Transverse colon (tissue), 4 donors: ENCODE results near the gene RAB27A. TPM values are rescaled to one million over a fixed set of nuclear protein-coding genes. Genes with fewer than 3 reads are reported as not detected.
"Not testable (repeated sequence)": the region's sequence is repeated elsewhere in the genome, so short reads cannot be mapped to it uniquely, and the experiment has no call there.

Experiments used
- DNase-seq: peaks from one replicate; pipeline ENCODE4 v3.0.0-alpha.2; 2019
- H3K27ac ChIP-seq, 4 donors: fragments of 200-600 bp; sonication (generic); 2 replicates each; pipeline ENCODE4 v1.5.1; 2016 to 2018; ENCODE audit warnings: inconsistent platforms in 4 of 4
- H3K27me3 ChIP-seq: fragments of 200-600 bp; sonication (generic); 2 replicates; pipeline ENCODE4 v1.5.1; 2017; ENCODE audit warnings: inconsistent platforms
- H3K36me3 ChIP-seq, 4 donors: fragments of 200-600 bp; sonication (generic); 2 replicates each; pipeline ENCODE4 v1.5.1; 2017 to 2019; ENCODE audit warnings: inconsistent platforms in 4 of 4
- H3K4me1 ChIP-seq, 4 donors: fragments of 200-600 bp; sonication (generic); 2 replicates each; pipeline ENCODE4 v1.5.1; 2017 to 2020; ENCODE audit warnings: inconsistent platforms in 4 of 4
- H3K4me3 ChIP-seq, 4 donors: fragments of 200-600 bp; sonication (generic); 1 replicate in 1 of 4; 2 replicates in 3 of 4; pipeline versions ENCODE4 v1.5.1 to v1.6.1; 2017 to 2019; ENCODE audit warnings: inconsistent platforms in 4 of 4
- H3K9me3 ChIP-seq, 2 donors: fragments of 200-600 bp; sonication (generic); 2 replicates each; pipeline ENCODE4 v1.5.1; 2017 to 2019; ENCODE audit warnings: inconsistent platforms in 2 of 2
- EP300 ChIP-seq: sonication (generic); formaldehyde crosslinking; IDR thresholded peaks from one replicate; pipeline ENCODE4 v1.6.1; 2017; ENCODE audit warnings: antibody characterized with exemption, low read depth
- POLR2A ChIP-seq: fragments of 450-650 bp; IDR thresholded peaks from one replicate; pipeline ENCODE4 v1.6.1; 2016; ENCODE audit warnings: antibody characterized with exemption, mild to moderate bottlenecking, moderate library complexity
- POLR2AphosphoS5 ChIP-seq, 3 donors: sonication (generic); formaldehyde crosslinking; IDR thresholded peaks; one replicate each; pipeline ENCODE4 v1.6.1; 2016; ENCODE audit warnings: antibody characterized with exemption in 3 of 3
- WGBS, 2 donors: methylation state at CpG; one replicate each; pipeline ENCODE4 v1.1.5; 2018; ENCODE audit warnings: low coverage in 1 of 2; 5-methylcytosine and 5-hydroxymethylcytosine counted together
- in situ Hi-C, 4 donors: fragments of 200-750 bp; cut with MboI; loops; one replicate each; pipeline versions ENCODE4 v1.15.0 to v1.15.1; 2017; ENCODE audit warnings: low sequenced_read_pairs in 3 of 4, low pct_ligation_motif_present in 1 of 4, low pct_unique_long_range_greater_than_20kb in 1 of 4
- intact Hi-C: fragments of 100-400 bp; cut with DNase I; formaldehyde crosslinking; loops from one replicate; pipeline ENCODE4 v1.15.1; 2023; ENCODE audit warnings: low total_unique reads
- total RNA-seq, 4 donors: library from RNA; depleted of rRNA; stranded (reverse); fragments of >200 nt; gene quantifications; one replicate each; pipeline ENCODE4 v1.1.0, GENCODE V29; 2016
- TF ChIP-seq, protein P1 (sequence below), 5 experiments: fragments of 200-600 bp in 3 of 5; fragments of 450-650 bp in 2 of 5; sonication (generic) in 3 of 5; IDR thresholded peaks; 1 replicate in 2 of 5; 2 replicates in 3 of 5; pipeline ENCODE4 v1.5.1; 2016 to 2017; ENCODE audit warnings: antibody characterized with exemption in 5 of 5, inconsistent platforms in 3 of 5, mild to moderate bottlenecking in 2 of 5, moderate library complexity in 1 of 5

Gene RAB27A
- total RNA-seq, 4 donors from 2014 or later: 9.4 to 65.7 (median 24.1) TPM

DNA sequence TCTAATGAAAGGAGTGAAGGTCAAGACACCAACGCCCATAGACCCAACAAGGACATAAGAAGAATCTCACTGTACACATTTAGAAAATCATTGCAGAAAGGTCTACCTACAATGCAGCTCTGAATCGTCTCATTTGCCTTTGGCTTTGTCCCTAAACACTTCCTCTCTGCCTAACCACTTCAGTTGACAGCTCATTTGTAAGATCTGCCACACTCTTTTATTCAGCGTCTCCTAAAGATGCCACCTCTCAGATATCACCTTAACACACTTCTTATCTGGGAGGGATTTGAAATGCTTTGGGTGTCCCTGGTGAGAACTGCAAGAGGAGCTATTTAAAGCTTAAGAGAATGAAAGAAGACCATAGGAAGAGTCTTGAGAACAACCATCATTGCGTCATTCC is 38.7 kb downstream of the RAB27A start:
- whole genome bisulfite sequencing, 2 donors: 61 to 68% methylated on average over 2 to 4 of the region's 4 CpGs
- DNase-seq: no peak
- Histone ChIP-seq H3K27me3 (no peaks in the 10 kb centered on the region), H3K9me3 (no peaks in the 10 kb centered on the region), H3K27ac (peak overlapping the region; percentile 63 to 73 (median 68)), H3K36me3 (no peaks in the 10 kb centered on the region), H3K4me3 (no peak overlapping the region), H3K4me1 (peaks cover 17 to 52% (median 24%) of the 10 kb centered on the region in 4 donors)
- TF ChIP-seq POLR2A: no peak
- no peak for TF ChIP-seq POLR2AphosphoS5 (IDR thresholded peaks at IDR 0.05)
- no peak for TF ChIP-seq EP300
- TF ChIP-seq, protein P1, sequence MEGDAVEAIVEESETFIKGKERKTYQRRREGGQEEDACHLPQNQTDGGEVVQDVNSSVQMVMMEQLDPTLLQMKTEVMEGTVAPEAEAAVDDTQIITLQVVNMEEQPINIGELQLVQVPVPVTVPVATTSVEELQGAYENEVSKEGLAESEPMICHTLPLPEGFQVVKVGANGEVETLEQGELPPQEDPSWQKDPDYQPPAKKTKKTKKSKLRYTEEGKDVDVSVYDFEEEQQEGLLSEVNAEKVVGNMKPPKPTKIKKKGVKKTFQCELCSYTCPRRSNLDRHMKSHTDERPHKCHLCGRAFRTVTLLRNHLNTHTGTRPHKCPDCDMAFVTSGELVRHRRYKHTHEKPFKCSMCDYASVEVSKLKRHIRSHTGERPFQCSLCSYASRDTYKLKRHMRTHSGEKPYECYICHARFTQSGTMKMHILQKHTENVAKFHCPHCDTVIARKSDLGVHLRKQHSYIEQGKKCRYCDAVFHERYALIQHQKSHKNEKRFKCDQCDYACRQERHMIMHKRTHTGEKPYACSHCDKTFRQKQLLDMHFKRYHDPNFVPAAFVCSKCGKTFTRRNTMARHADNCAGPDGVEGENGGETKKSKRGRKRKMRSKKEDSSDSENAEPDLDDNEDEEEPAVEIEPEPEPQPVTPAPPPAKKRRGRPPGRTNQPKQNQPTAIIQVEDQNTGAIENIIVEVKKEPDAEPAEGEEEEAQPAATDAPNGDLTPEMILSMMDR (IDR thresholded peaks at IDR 0.05): no peak
- in situ Hi-C loops: no loop called here
- intact Hi-C loops: no loop called here

DNA sequence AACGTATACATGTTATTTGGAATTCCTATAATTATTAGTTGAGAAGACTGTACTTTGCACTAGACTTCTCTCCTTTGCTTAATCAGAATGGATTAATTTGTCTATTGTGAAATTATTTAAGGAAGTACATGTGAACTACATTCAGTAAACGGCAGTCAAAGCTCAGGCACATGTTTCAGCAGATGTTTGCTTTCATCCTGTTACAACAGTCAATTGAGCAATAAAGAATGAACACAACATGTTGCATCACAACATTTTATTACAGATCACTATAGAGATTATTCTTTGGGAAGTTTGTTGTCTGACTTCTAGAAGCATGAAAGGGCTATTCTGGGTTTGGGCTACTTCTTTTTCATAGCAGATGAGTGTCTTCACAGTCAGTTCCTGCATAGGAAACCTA is 39.2 kb downstream of the RAB27A start:
- in situ Hi-C loops (no loop called here), intact Hi-C loops (no loop called here)
- no peaks in the 10 kb centered on the region for H3K27me3 ChIP-seq
- H3K9me3 ChIP-seq: no peaks in the 10 kb centered on the region
- peaks cover 17 to 56% (median 24%) of the 10 kb centered on the region in 4 donors for H3K4me1 ChIP-seq
- TF ChIP-seq POLR2AphosphoS5 (IDR thresholded peaks at IDR 0.05) (peak; percentile 66 to 83 (median 78)), EP300 (no peak), POLR2A (no peak)
- TF ChIP-seq, protein P1 (IDR thresholded peaks at IDR 0.05): no peak
- peak; percentile 18 for DNase-seq
- H3K36me3 ChIP-seq: no peaks in the 10 kb centered on the region
- no peak overlapping the region for H3K4me3 ChIP-seq
- H3K27ac ChIP-seq: peak overlapping the region; percentile 63 to 73 (median 68)
- WGBS, 2 donors: 30 to 53% methylated on average over 2 of the region's 2 CpGs

DNA sequence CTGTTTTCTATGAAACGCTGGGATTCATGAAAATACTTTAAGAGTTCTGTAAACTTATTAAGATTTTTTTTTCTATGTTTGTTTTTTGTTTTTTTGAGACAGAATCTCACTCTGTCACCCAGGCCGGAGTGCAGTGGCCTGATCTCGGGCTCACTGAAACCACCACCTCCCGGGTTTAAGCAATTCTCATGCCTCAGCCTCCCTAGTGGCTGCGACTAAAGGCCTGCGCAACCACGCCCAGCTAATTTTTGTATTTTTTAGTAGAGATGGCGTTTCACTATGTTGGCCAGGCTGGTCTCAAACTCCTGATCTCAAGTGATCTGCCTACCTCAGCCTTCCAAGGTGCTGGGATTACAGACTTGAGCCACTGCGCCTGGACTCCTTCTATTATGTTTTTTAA is 39.7 kb downstream of the RAB27A start:
- H3K27me3 ChIP-seq, DNase-seq, H3K36me3 ChIP-seq, intact Hi-C loops, H3K9me3 ChIP-seq, H3K4me3 ChIP-seq, in situ Hi-C loops: not testable (repeated sequence)
- H3K4me1 ChIP-seq: peaks cover 17 to 59% (median 24%) of the 10 kb centered on the region in 4 donors
- peak overlapping the region; percentile 63 to 73 (median 68) for H3K27ac ChIP-seq
- 76 to 89% methylated on average over 8 to 9 of the region's 9 CpGs for WGBS, 2 donors

DNA sequence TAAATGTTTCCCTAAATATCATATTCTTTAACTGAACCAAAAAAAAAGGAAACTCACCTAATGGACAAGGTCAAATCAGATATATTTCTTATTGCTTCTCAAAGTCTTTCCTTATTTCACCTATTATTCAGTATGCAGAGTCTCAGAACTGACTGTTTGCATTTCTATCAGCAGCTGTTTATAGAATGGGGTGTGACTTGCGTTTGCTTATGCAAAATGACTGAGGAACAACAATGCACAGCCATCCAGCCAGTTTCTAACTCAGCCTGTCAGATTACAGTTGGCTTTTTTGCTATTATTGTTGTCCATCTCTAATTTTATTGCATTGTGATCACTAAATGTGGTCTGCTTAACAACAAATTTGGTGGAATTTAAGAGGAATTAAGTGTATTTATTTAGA is 40.7 kb downstream of the RAB27A start:
- in situ Hi-C loops (no loop called here), intact Hi-C loops (no loop called here)
- WGBS, 2 donors: 50 to 73% methylated on average over 1 of the region's 1 CpG
- TF ChIP-seq, protein P1 (IDR thresholded peaks at IDR 0.05): no peak
- no peak for TF ChIP-seq POLR2AphosphoS5 (IDR thresholded peaks at IDR 0.05)
- no peak for TF ChIP-seq POLR2A
- Histone ChIP-seq H3K27ac (peak overlapping the region; percentile 7 to 73 (median 48)), H3K27me3 (no peaks in the 10 kb centered on the region), H3K4me3 (no peak overlapping the region), H3K36me3 (no peaks in the 10 kb centered on the region), H3K4me1 (peaks cover 17 to 57% (median 24%) of the 10 kb centered on the region in 4 donors), H3K9me3 (no peaks in the 10 kb centered on the region)
- no peak for DNase-seq

DNA sequence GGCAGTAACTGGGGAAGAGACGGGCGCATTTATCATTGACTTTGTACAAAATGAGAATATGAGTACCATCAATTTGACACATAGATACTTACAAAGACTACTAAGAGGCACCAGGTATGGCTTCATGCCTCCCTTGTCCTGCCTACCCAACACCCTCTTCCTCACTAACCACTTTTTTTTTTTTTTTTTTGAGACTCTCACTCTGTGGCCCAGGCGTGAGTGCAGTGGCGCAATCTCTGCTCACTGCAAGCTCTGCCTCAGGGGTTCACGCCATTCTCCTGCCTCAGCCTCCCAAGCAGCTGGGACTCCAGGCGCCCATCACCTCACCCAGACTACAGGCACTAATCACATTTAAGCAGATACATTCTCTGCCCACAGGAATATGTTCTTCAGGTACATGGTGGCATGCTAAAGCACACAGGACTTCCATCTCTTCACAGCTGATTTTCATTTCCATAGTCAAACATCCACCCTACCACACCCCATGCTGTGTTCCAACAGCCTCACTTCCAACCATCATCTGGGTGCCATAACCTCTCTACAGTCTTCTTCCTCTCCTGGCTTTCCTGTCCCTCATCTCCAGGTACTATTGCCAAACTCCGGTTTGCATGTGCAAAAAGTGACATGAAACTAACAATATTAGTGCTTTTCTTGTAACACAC is 41.7 kb downstream of the RAB27A start:
- in situ Hi-C loops (no loop called here), intact Hi-C loops (no loop called here)
- Histone ChIP-seq H3K27ac (peak overlapping the region; percentile 22 to 73 (median 48)), H3K4me1 (peaks cover 17 to 57% (median 24%) of the 10 kb centered on the region in 4 donors), H3K9me3 (no peaks in the 10 kb centered on the region), H3K4me3 (no peak overlapping the region), H3K36me3 (no peaks in the 10 kb centered on the region), H3K27me3 (no peaks in the 10 kb centered on the region)
- no peak for DNase-seq
- WGBS, 2 donors: 90 to 91% methylated on average over 5 to 7 of the region's 7 CpGs
- TF ChIP-seq POLR2A: no peak
- TF ChIP-seq POLR2AphosphoS5 (IDR thresholded peaks at IDR 0.05): no peak
- no peak for TF ChIP-seq EP300
- TF ChIP-seq, protein P1 (IDR thresholded peaks at IDR 0.05): no peak
